SH-SY5Y (cell line): Measurements from ENCODE around the gene KLHL22.

ENCODE experiments used
- GATA2 ChIP-seq: IDR thresholded peaks from 2 replicates; pipeline ENCODE4 v1.6.1; 2011; ENCODE audit warnings: mild to moderate bottlenecking, low read depth, low read length
- GATA3 ChIP-seq: IDR thresholded peaks from 2 replicates; pipeline ENCODE4 v1.6.1; 2011; ENCODE audit warnings: low read depth, mild to moderate bottlenecking, low read length, moderate library complexity

DNA sequence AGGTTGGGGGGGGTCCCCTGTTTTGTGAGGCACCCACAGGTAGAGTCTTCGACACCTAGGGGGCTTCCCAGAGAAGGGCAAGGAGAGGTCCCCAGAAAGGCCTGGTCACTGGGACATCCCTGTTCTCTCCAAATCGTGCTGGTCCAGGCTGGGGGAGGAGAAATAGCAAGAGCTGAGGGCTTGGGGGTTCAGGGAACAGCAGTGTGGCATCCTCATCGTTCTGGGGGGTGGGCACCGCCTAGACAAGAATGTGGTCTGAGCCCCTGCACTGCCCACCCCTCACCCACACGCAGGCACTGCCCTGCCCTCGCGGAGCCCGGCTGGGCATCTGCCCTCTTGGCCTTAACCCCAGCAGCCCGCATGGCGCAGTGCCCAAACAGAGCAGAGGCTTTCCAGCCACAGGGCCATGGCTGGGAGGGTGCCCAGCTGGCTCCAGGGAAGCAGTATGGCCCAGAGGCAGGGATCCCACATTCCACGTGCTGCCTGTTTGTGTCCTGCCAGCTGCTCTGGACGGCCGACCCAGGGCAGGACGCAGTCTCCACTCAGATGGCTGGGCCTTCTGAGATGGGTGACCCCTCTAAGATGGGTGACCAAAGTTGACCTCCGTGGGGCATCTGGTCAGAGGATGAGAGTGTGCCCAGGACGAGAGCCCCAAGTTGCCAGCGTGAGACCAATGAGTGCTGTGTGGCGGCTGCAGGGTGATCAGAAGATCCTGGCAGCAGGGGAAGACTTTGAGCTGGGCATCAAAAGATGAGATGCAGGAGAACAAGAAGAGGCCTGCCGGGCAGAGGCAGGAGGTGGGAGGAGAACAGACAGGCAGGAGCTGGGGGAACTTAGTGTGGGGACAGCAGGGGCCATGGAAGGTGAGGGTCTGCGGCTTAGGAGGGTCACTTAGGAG is 72.3 kb downstream of the KLHL22 start:
- TF ChIP-seq GATA2 (no peak; the same call in 1 of the 2 replicates), GATA3 (no peak)
